ENCODE data around the gene BICD2.

BICD2 gene

GRCh38 chr9:92764988-92765936, 629 bp upstream of the BICD2 start:
- DNase-seq (peak; percentile 97), ATAC-seq (ENCODE audit: insufficient read depth, low read depth) (peak; percentile 93)
- peak overlapping the region; percentile 98 for H3K27ac ChIP-seq (ENCODE audit: low read length)
- peaks cover 43% of the 10 kb centered on the region for H3K79me2 ChIP-seq (ENCODE audit: insufficient read depth, low read length)
- peak; percentile 95 for TF ChIP-seq CTCF (IDR thresholded peaks at IDR 0.05; ENCODE audit: borderline replicate concordance, extremely low read depth, low read length, poor library complexity, severe bottlenecking)
- no peak for TF ChIP-seq EZH2 (IDR thresholded peaks at IDR 0.05; ENCODE audit: borderline replicate concordance, low read depth, low read length, severe bottlenecking)
- no peaks in the 10 kb centered on the region; the same call in 1 of the 2 replicates for H3K36me3 ChIP-seq (ENCODE audit: insufficient read depth, low read length)
- H3K9ac ChIP-seq (ENCODE audit: low read depth, low read length): peak overlapping the region; percentile 99
- H3K9me3 ChIP-seq (ENCODE audit: insufficient read depth, low read length, severe bottlenecking): no peaks in the 10 kb centered on the region
- peak overlapping the region; percentile 98 for H2AFZ ChIP-seq (ENCODE audit: low read depth, low read length)
- H3K4me3 ChIP-seq (ENCODE audit: low read depth in 1 of 2, low read length in 2 of 2): peak overlapping the region; percentile 75 to 83; a peak in 3 of 4 replicates
- H3K4me2 ChIP-seq (ENCODE audit: insufficient read depth, low read length): peak overlapping the region; percentile 72
- H3K4me1 ChIP-seq (ENCODE audit: insufficient read depth, low read length): peaks cover 36% of the 10 kb centered on the region
- H3K27me3 ChIP-seq (ENCODE audit: insufficient read depth, low read length, poor library complexity): no peaks in the 10 kb centered on the region
- peaks cover 35% of the 10 kb centered on the region for H4K20me1 ChIP-seq (ENCODE audit: insufficient read depth, low read length)

DNA sequence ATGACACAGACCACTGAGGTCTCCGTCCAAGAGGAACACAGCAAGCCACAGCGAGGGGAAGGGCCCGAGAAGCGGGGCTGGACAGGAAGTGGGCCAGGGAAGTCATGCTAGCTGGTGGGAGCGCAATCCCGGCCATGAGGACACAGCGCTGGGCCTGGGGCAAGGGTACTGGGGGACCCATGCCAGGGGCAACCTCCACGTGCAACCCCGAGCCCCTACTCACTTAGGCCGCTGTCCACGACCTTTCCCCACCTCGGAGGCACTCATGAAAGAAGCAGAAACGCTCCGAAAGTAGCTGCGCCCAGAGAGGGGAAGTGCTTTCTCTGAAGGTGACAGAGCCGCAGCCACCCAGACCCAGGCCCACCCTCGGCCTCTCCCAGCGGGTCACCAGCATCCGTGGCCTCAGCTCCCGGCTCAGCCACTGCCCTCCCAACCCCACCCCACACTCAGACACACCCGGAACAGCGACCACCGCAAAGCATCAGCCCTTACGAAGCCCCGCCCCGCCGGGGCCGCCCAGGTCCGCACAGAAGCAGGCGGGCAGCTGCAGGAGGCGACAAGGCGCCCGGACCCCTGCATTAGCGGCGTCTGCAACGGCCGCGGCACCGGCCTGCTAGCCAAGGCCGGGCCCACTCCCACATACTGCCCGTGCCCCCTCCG, 782 bp downstream of the BICD2 start:
- Histone ChIP-seq H3K4me1 (ENCODE audit: insufficient read depth, low read length) (peaks cover 35% of the 10 kb centered on the region), H3K79me2 (ENCODE audit: insufficient read depth, low read length) (peaks cover 57% of the 10 kb centered on the region), H3K27me3 (ENCODE audit: insufficient read depth, low read length, poor library complexity) (no peaks in the 10 kb centered on the region), H3K27ac (ENCODE audit: low read length) (peak overlapping the region; percentile 66), H2AFZ (ENCODE audit: low read depth, low read length) (peak overlapping the region; percentile 68), H3K9ac (ENCODE audit: low read depth, low read length) (peak overlapping the region; percentile 86), H3K4me2 (ENCODE audit: insufficient read depth, low read length) (peak overlapping the region; percentile 98), H3K4me3 (ENCODE audit: low read depth in 1 of 2, low read length in 2 of 2) (peak overlapping the region; percentile 77 to 83), H3K36me3 (ENCODE audit: insufficient read depth, low read length) (no peaks in the 10 kb centered on the region; the same call in 1 of the 2 replicates), H4K20me1 (ENCODE audit: insufficient read depth, low read length) (peaks cover 48% of the 10 kb centered on the region), H3K9me3 (ENCODE audit: insufficient read depth, low read length, severe bottlenecking) (no peaks in the 10 kb centered on the region)
- DNase-seq (peak; percentile 40), ATAC-seq (ENCODE audit: insufficient read depth, low read depth) (no peak)
- TF ChIP-seq EZH2 (IDR thresholded peaks at IDR 0.05; ENCODE audit: borderline replicate concordance, low read depth, low read length, severe bottlenecking): no peak
- TF ChIP-seq CTCF (IDR thresholded peaks at IDR 0.05; ENCODE audit: borderline replicate concordance, extremely low read depth, low read length, poor library complexity, severe bottlenecking): no peak

DNA sequence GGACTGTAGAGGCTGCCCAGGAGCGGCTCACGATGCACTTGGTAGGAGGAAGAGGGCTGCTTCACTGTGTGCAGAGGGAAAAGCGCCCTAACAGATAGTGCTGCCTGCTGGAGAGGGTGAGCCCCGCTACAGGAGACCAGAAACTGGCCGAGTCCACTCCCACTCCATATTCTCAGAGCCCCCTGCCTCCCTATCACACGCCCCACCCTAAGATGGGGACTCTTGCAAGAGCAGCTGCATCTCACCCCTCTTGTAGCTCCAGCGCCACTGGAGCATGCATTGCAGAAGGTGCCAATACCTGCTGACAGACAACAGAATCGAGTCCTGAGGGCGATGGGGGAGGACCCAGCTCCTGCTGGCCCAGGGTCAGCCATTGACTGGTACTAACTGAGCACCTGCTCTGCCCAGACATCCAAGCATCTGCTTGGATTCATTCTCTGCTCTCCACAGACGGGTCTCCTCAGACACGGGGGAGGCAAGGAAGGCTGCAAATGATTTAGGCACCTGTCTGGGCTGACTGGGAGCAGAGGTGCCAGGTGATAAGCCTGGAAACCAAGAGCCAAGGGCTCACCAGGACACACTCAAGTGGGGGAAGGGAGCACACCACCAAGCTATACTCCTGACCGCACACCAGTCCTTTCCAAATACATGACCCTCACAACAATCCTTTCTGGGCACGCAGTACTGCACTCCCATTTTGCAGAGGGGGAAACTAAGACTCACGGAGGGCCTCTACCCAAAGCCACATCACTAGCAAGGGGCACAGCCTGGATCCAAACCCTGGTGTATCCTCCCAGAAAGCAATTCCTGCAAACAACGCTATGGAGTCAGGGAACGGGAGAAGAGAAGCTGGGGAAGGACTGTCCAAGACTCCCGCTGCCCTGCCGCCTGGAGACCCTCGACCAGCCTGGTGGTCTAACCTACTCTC, 1.6 kb downstream of the BICD2 start:
- Histone ChIP-seq H3K4me3 (ENCODE audit: low read depth in 1 of 2, low read length in 2 of 2) (peak overlapping the region; percentile 77 to 83; a peak in 3 of 4 replicates), H3K36me3 (ENCODE audit: insufficient read depth, low read length) (no peaks in the 10 kb centered on the region; the same call in 1 of the 2 replicates), H3K27me3 (ENCODE audit: insufficient read depth, low read length, poor library complexity) (no peaks in the 10 kb centered on the region), H2AFZ (ENCODE audit: low read depth, low read length) (peak overlapping the region; percentile 68; the same call in 1 of the 2 replicates), H3K9ac (ENCODE audit: low read depth, low read length) (peak overlapping the region; percentile 86), H3K79me2 (ENCODE audit: insufficient read depth, low read length) (peaks cover 61% of the 10 kb centered on the region), H3K27ac (ENCODE audit: low read length) (peak overlapping the region; percentile 66), H4K20me1 (ENCODE audit: insufficient read depth, low read length) (peaks cover 48% of the 10 kb centered on the region), H3K9me3 (ENCODE audit: insufficient read depth, low read length, severe bottlenecking) (no peaks in the 10 kb centered on the region), H3K4me2 (ENCODE audit: insufficient read depth, low read length) (peak overlapping the region; percentile 98), H3K4me1 (ENCODE audit: insufficient read depth, low read length) (peaks cover 35% of the 10 kb centered on the region)
- DNase-seq (no peak), ATAC-seq (ENCODE audit: insufficient read depth, low read depth) (no peak)
- TF ChIP-seq EZH2 (IDR thresholded peaks at IDR 0.05; ENCODE audit: borderline replicate concordance, low read depth, low read length, severe bottlenecking): no peak
- TF ChIP-seq CTCF (IDR thresholded peaks at IDR 0.05; ENCODE audit: borderline replicate concordance, extremely low read depth, low read length, poor library complexity, severe bottlenecking): no peak
